Coronary artery (tissue), 2 donors: ENCODE results near the gene RTN4IP1.
"Not testable (repeated sequence)": the region's sequence is repeated elsewhere in the genome, so short reads cannot be mapped to it uniquely, and the experiment has no call there.

ENCODE experiments used
- DNase-seq: peaks from one replicate; pipeline ENCODE4 v3.0.0-alpha.2; 2017; ENCODE audit warnings: low spot score
- H3K27ac ChIP-seq, 2 donors: fragments of 200-600 bp; sonication (generic); one replicate each; pipeline ENCODE4 v1.5.1; 2016 to 2019
- H3K4me3 ChIP-seq: fragments of 200-600 bp; sonication (generic); 2 replicates; pipeline ENCODE4 v1.5.1; 2016; ENCODE audit warnings: mild to moderate bottlenecking, moderate library complexity
- TF ChIP-seq, protein P1 (sequence below): fragments of 200-600 bp; sonication (generic); IDR thresholded peaks from one replicate; pipeline ENCODE4 v1.5.1; 2019; ENCODE audit warnings: antibody characterized with exemption

Gene RTN4IP1

DNA sequence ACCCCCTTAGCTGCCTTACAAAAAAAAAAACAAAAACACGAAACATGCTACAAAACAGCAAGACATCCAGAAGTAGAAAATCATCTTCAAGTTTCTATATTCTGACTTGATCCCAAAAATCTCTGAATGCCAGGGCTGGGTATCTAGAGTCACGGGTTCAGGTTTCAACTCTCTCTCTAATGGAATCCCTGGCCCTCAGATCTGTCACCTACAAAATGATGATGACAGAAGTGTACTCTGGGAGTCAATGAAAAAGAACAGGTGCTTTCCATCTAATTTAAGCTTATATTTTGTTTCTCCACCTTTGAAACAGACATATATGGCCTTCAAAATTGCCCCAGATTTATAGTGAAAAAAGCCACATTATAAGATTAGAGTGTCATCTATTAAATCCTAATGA, 18.3 kb downstream of the RTN4IP1 start:
- no peak overlapping the region for H3K4me3 ChIP-seq
- no peak overlapping the region for H3K27ac ChIP-seq
- TF ChIP-seq, protein P1, sequence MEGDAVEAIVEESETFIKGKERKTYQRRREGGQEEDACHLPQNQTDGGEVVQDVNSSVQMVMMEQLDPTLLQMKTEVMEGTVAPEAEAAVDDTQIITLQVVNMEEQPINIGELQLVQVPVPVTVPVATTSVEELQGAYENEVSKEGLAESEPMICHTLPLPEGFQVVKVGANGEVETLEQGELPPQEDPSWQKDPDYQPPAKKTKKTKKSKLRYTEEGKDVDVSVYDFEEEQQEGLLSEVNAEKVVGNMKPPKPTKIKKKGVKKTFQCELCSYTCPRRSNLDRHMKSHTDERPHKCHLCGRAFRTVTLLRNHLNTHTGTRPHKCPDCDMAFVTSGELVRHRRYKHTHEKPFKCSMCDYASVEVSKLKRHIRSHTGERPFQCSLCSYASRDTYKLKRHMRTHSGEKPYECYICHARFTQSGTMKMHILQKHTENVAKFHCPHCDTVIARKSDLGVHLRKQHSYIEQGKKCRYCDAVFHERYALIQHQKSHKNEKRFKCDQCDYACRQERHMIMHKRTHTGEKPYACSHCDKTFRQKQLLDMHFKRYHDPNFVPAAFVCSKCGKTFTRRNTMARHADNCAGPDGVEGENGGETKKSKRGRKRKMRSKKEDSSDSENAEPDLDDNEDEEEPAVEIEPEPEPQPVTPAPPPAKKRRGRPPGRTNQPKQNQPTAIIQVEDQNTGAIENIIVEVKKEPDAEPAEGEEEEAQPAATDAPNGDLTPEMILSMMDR: no peak
- no peak for DNase-seq

DNA sequence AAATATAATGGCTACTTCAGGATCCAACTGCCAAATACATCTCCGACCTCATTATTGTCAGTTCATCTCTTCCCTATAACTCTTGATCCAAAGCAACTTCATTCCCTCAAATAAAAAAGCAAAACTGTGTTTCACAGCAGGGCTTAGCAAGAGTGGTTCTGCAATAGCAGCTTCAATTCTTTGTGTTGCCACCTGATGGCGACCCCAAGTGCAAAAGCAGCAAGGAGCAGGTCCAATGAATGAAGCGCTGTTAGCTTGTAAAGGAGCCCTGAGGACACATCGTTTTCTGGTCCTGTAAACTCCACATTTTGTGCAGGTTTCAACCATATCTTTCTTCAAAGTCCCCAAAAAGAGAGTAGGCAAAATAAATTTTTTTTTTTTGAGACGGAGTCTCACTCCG, 19.6 kb downstream of the RTN4IP1 start:
- no peak for DNase-seq
- TF ChIP-seq, protein P1: no peak
- H3K4me3 ChIP-seq: no peak overlapping the region
- no peak overlapping the region for H3K27ac ChIP-seq

DNA sequence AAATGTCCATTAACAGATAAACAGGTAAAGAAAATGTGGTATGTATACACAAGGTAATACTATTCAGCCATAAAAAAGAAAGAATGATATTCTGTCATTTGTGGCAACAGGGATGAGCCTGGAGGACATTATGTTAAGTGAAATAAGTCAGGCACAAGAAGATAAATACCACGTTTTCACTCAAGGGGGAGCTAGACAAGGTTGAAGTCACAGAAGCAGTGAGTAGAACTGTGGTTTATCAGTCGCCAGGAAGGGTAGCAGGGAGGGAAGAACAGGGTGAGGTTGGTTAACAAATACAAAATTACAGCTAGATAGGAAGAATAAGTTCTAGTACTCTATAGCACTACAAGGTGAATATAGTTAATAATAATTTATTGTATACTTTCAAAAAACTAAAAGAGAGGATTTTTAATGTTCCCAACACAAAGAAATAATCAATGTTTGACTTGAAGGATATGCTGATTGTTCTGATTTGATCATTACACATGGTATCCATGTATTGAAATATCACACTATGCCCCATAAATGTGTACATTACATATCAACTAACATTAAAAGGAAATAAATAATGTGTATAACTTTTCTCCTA, 21.1 kb downstream of the RTN4IP1 start:
- Histone ChIP-seq H3K4me3 (no peak overlapping the region), H3K27ac (no peak overlapping the region)
- TF ChIP-seq, protein P1: no peak
- no peak for DNase-seq

DNA sequence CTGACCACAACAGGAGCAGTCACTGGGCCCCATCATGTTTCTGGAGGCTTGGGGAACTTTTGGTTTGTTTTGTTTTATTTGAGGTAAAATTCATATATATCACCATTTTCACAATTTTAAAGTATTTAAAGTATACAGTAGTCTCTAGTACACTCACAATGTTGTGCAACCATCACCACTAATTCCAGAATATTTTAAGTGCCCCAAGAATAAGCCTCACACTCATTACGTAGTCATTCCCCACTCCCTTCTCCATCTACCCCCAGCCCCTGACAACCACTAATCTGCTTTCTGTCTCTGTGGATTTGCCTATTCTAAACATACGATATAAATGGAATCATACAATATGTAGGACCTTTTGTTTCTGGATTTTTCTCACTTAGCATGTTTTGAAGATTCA, 29.0 kb downstream of the RTN4IP1 start:
- TF ChIP-seq, protein P1: no peak
- Histone ChIP-seq H3K4me3 (no peak overlapping the region), H3K27ac (no peak overlapping the region)
- no peak for DNase-seq

DNA sequence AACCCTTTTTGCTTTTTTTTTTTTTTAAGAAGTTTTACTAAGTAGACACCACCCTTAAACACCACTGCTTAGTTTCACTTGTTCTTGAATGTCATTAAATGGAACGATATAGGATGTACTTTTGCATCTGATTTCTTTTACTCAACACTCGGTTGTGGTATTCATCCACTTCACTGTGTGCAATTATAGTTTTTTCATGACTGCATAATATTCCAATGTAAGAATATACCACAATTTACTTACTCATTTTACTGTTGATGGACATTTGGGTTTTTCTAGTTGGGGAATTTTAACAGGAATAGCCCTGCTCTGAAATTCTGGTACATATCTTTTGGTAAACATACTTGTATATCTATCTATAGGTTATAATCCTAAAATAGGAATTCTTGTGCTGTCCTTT, 29.9 kb downstream of the RTN4IP1 start:
- no peak overlapping the region for H3K27ac ChIP-seq
- TF ChIP-seq, protein P1: no peak
- no peak for DNase-seq
- no peak overlapping the region for H3K4me3 ChIP-seq

DNA sequence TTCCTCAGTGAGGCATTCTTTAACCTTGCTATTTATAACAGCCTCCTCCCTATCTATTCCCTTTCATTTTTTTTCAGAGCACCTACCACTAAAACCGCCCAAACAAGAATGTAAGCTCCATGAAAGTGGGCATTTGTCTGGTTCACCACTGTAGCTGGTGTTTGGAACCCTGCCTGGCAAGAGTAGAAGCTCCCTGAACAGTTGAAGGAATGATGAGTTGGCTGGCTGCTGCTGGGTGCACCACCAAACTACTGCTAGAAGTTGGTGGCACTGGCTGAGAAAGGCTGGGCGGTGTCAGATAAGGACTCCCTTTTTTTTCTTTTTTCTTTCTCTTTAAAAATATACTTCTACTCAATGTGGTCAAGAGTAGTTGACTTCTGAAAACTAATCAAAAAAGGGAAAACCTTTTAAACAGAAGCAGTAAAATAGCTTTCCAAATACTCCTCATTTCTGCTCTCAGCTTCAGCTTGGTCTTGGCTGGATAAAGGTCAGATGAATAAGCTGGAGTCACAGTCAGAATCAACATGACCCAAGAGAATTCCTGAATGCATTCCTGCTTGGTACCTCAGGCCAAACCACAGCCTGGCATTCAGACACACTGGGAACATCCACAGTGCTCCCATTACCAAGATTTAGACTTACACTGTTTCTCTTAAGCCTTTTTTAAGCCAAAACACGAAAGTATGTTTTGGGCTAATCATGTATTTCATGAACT, 38.0 kb downstream of the RTN4IP1 start:
- Histone ChIP-seq H3K4me3 (no peak overlapping the region), H3K27ac (peak overlapping the region in 1 of 2 donors; percentile 52)
- no peak for DNase-seq
- TF ChIP-seq, protein P1: no peak

DNA sequence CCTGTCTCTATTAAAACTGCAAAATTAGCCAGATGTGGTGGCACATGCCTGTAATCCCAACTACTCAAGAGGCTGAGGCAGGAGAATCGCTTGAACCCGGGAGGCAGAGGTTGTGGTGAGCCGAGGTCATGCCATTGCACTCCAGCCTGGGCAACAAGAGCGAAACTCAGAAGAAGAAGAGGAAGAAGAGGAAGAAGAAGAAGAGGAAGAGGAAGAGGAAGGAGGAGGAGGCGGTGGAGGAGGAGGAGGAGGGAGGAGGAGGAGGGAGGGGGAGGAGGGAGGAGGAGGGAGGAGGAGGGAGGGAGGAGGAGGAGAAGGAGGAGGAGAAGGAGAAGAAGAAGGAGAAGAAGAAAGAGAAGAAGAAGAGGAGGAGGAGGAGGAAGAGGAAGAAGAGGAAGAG, 40.4 kb downstream of the RTN4IP1 start:
- not testable (repeated sequence) for DNase-seq, H3K27ac ChIP-seq, H3K4me3 ChIP-seq
